H9 (cell line): ENCODE data around the gene CEP162. TPM values are rescaled to one million over a fixed set of nuclear protein-coding genes. Genes with fewer than 3 reads are reported as not detected.

Experiments
- DNase-seq: peaks from one replicate; pipeline ENCODE4 v3.0.0-alpha.2; 2017
- H2AFZ ChIP-seq: one replicate; pipeline ENCODE4 v1.6.1; 2013; ENCODE audit warnings: mild to moderate bottlenecking, low read length, control low read depth, moderate library complexity
- H2AK5ac ChIP-seq: 2 replicates; pipeline ENCODE4 v1.6.1; 2013; ENCODE audit warnings: low read length, control low read depth, mixed read lengths; ENCODE audit not compliant: insufficient read length
- H2BK120ac ChIP-seq: one replicate; pipeline ENCODE4 v1.6.1; 2013; ENCODE audit warnings: low read depth, mild to moderate bottlenecking, low read length, control low read depth, inconsistent platforms; ENCODE audit not compliant: poor library complexity, severe bottlenecking
- H2BK12ac ChIP-seq: 2 replicates; pipeline ENCODE4 v1.6.1; 2013; ENCODE audit warnings: low read length, control low read depth, mixed read lengths, low read depth; ENCODE audit not compliant: insufficient read length
- H2BK15ac ChIP-seq: 2 replicates; pipeline ENCODE4 v1.6.1; 2013; ENCODE audit warnings: low read depth, low read length, control low read depth
- H2BK20ac ChIP-seq: one replicate; pipeline ENCODE4 v1.6.1; 2013; ENCODE audit warnings: low read depth, mild to moderate bottlenecking, low read length, control low read depth, inconsistent platforms; ENCODE audit not compliant: poor library complexity, severe bottlenecking
- H2BK5ac ChIP-seq: 2 replicates; pipeline ENCODE4 v1.6.1; 2013; ENCODE audit warnings: low read length, control low read depth, mixed read lengths; ENCODE audit not compliant: insufficient read length
- H3K14ac ChIP-seq: 2 replicates; pipeline ENCODE4 v1.6.1; 2013; ENCODE audit warnings: low read length, control low read depth; ENCODE audit not compliant: insufficient read depth
- H3K18ac ChIP-seq: 2 replicates; pipeline ENCODE4 v1.6.1; 2013; ENCODE audit warnings: low read depth, mild to moderate bottlenecking, mixed read lengths, low read length, control low read depth; ENCODE audit not compliant: insufficient read length
- H3K23ac ChIP-seq: 2 replicates; pipeline ENCODE4 v1.6.1; 2013; ENCODE audit warnings: low read length, control low read depth, mixed read lengths, low read depth; ENCODE audit not compliant: insufficient read length
- H3K23me2 ChIP-seq: 2 replicates; pipeline ENCODE4 v1.6.1; 2013; ENCODE audit warnings: low read depth, mild to moderate bottlenecking, mixed read lengths, low read length, control low read depth; ENCODE audit not compliant: insufficient read length, poor library complexity, severe bottlenecking
- H3K27ac ChIP-seq: 2 replicates; pipeline ENCODE4 v1.5.1; 2013; ENCODE audit warnings: low read length, control low read depth, mixed read lengths, low read depth; ENCODE audit not compliant: insufficient read length
- H3K27me3 ChIP-seq: 2 replicates; pipeline ENCODE4 v1.6.1; 2013; ENCODE audit warnings: low read length, control low read depth, inconsistent platforms; ENCODE audit not compliant: insufficient read depth
- H3K4ac ChIP-seq: 2 replicates; pipeline ENCODE4 v1.6.1; 2013; ENCODE audit warnings: low read depth, mild to moderate bottlenecking, control low read depth, inconsistent platforms, low read length, moderate library complexity
- H3K4me1 ChIP-seq: 2 replicates; pipeline ENCODE4 v1.6.1; 2013; ENCODE audit warnings: low read length, control low read depth, inconsistent platforms; ENCODE audit not compliant: insufficient read depth
- H3K4me2 ChIP-seq: 2 replicates; pipeline ENCODE4 v1.6.1; 2013; ENCODE audit warnings: low read length, control low read depth, mixed read lengths; ENCODE audit not compliant: insufficient read length, insufficient read depth
- H3K56ac ChIP-seq: 2 replicates; pipeline ENCODE4 v1.6.1; 2013; ENCODE audit warnings: low read depth, mild to moderate bottlenecking, mixed read lengths, low read length, control low read depth; ENCODE audit not compliant: insufficient read length
- H3K79me1 ChIP-seq: 2 replicates; pipeline ENCODE4 v1.6.1; 2013; ENCODE audit warnings: low read depth, mild to moderate bottlenecking, moderate library complexity, low read length, control low read depth, inconsistent platforms; ENCODE audit not compliant: insufficient read depth, poor library complexity, severe bottlenecking
- H3K79me2 ChIP-seq: 2 replicates; pipeline ENCODE4 v1.6.1; 2013; ENCODE audit warnings: low read length, control low read depth, inconsistent platforms; ENCODE audit not compliant: insufficient read depth
- H3K9ac ChIP-seq: 2 replicates; pipeline ENCODE4 v1.6.1; 2013; ENCODE audit warnings: low read length, control low read depth, mixed read lengths; ENCODE audit not compliant: insufficient read length; ENCODE audit errors: extremely low read depth
- H3K9me3 ChIP-seq: one replicate; pipeline ENCODE4 v1.6.1; 2013; ENCODE audit warnings: low read depth, low read length, inconsistent platforms; ENCODE audit not compliant: control insufficient read depth
- H3T11ph ChIP-seq: one replicate; pipeline ENCODE4 v1.6.1; 2013; ENCODE audit warnings: mild to moderate bottlenecking, low read length, control low read depth, inconsistent platforms
- H4K20me1 ChIP-seq: one replicate; pipeline ENCODE4 v1.6.1; 2013; ENCODE audit not compliant: control insufficient read depth, insufficient read length, insufficient read depth
- H4K5ac ChIP-seq: 2 replicates; pipeline ENCODE4 v1.6.1; 2013; ENCODE audit warnings: low read depth, mild to moderate bottlenecking, mixed read lengths, low read length, control low read depth; ENCODE audit not compliant: insufficient read length
- H4K8ac ChIP-seq: replicated peaks from 2 replicates; pipeline ENCODE4 v1.6.1; 2013; ENCODE audit warnings: low read length, control low read depth, mixed read lengths, low read depth; ENCODE audit not compliant: insufficient read length
- H4K91ac ChIP-seq: 2 replicates; pipeline ENCODE4 v1.6.1; 2013; ENCODE audit warnings: low read depth, mild to moderate bottlenecking, moderate library complexity, mixed read lengths, low read length, control low read depth; ENCODE audit not compliant: insufficient read length
- H3K27ac Mint-ChIP-seq, 3 experiments: 2 replicates in 2 of 3; 3 replicates in 1 of 3; pipeline ENCODE4 v1.8.0; 2020 to 2021; ENCODE audit warnings: mixed read lengths in 3 of 3, mild to moderate bottlenecking in 1 of 3, moderate library complexity in 1 of 3
- H3K27me3 Mint-ChIP-seq: 2 replicates; pipeline ENCODE4 v1.8.0; 2021; ENCODE audit warnings: low read depth, mild to moderate bottlenecking, moderate library complexity, mixed read lengths
- H3K36me3 Mint-ChIP-seq, 3 experiments: 2 replicates in 2 of 3; 3 replicates in 1 of 3; pipeline ENCODE4 v1.8.0; 2020 to 2021; ENCODE audit warnings: low read depth in 3 of 3, mixed read lengths in 3 of 3; ENCODE audit not compliant: insufficient read depth in 1 of 3
- H3K4me1 Mint-ChIP-seq, 2 experiments: 2 replicates each; pipeline ENCODE4 v1.8.0; 2020; ENCODE audit warnings: mixed read lengths in 2 of 2
- H3K4me3 Mint-ChIP-seq, 2 experiments: 2 replicates in 1 of 2; 3 replicates in 1 of 2; pipeline ENCODE4 v1.8.0; 2020 to 2021; ENCODE audit warnings: mild to moderate bottlenecking in 2 of 2, mixed read lengths in 2 of 2, moderate library complexity in 1 of 2
- H3K9me3 Mint-ChIP-seq, 2 experiments: 2 replicates in 1 of 2; 3 replicates in 1 of 2; pipeline ENCODE4 v1.8.0; 2020; ENCODE audit warnings: mild to moderate bottlenecking in 2 of 2, mixed read lengths in 2 of 2, moderate library complexity in 1 of 2
- CTCF ChIP-seq: fragments of 200-600 bp; sonication (generic); conservative IDR thresholded peaks from 3 replicates; pipeline ENCODE4 v1.8.0; 2021; ENCODE audit warnings: antibody characterized with exemption, mild to moderate bottlenecking
- total RNA-seq: library from RNA; stranded (reverse); gene quantifications from 2 replicates; pipeline ENCODE4 v1.2.1, GENCODE V29; 2021

Gene CEP162
- total RNA-seq, 1 experiment from 2014 or later = 11.5 TPM

- Histone ChIP-seq H4K5ac (no peak overlapping the region), H3K27ac (no peak overlapping the region), H3K9ac (no peak overlapping the region), H3K79me2 (no peaks in the 10 kb centered on the region), H2BK12ac (no peak overlapping the region), H3K23me2 (no peaks in the 10 kb centered on the region), H3T11ph (no peak overlapping the region), H2BK5ac (no peak overlapping the region), H2AK5ac (no peak overlapping the region), H3K27me3 (no peaks in the 10 kb centered on the region), H3K56ac (no peak overlapping the region), H3K4me2 (no peak overlapping the region), H4K91ac (no peak overlapping the region), H3K23ac (no peak overlapping the region), H4K20me1 (no peaks in the 10 kb centered on the region), H2BK20ac (no peak overlapping the region), H4K8ac (no peak overlapping the region), H3K18ac (no peak overlapping the region), H2BK15ac (no peak overlapping the region), H2AFZ (no peak overlapping the region), H3K4me1 (no peaks in the 10 kb centered on the region), H3K79me1 (no peaks in the 10 kb centered on the region), H3K14ac (no peak overlapping the region), H3K9me3 (no peaks in the 10 kb centered on the region), H2BK120ac (no peak overlapping the region), H3K4ac (no peak overlapping the region)
- no peak overlapping the region for H3K4me3 Mint-ChIP-seq
- peaks cover 0 to 3% of the 10 kb centered on the region in 2 experiments; a peak in 2 of 4 replicates for H3K4me1 Mint-ChIP-seq
- no peaks in the 10 kb centered on the region for H3K27me3 Mint-ChIP-seq
- peak; percentile 43; the same call in 2 of the 3 replicates for TF ChIP-seq CTCF
- H3K9me3 Mint-ChIP-seq = peaks cover 5 to 14% of the 10 kb centered on the region in 2 experiments; a peak in 4 of 5 replicates
- H3K27ac Mint-ChIP-seq = no peak overlapping the region
- DNase-seq = no peak
- peaks cover 9 to 14% (median 11%) of the 10 kb centered on the region in 3 experiments for H3K36me3 Mint-ChIP-seq
These were observed 108.2 kb downstream of the CEP162 start for GRCh38 chr6:84119277-84119676.
